ENCODE data around the gene TEX14.

DNA sequence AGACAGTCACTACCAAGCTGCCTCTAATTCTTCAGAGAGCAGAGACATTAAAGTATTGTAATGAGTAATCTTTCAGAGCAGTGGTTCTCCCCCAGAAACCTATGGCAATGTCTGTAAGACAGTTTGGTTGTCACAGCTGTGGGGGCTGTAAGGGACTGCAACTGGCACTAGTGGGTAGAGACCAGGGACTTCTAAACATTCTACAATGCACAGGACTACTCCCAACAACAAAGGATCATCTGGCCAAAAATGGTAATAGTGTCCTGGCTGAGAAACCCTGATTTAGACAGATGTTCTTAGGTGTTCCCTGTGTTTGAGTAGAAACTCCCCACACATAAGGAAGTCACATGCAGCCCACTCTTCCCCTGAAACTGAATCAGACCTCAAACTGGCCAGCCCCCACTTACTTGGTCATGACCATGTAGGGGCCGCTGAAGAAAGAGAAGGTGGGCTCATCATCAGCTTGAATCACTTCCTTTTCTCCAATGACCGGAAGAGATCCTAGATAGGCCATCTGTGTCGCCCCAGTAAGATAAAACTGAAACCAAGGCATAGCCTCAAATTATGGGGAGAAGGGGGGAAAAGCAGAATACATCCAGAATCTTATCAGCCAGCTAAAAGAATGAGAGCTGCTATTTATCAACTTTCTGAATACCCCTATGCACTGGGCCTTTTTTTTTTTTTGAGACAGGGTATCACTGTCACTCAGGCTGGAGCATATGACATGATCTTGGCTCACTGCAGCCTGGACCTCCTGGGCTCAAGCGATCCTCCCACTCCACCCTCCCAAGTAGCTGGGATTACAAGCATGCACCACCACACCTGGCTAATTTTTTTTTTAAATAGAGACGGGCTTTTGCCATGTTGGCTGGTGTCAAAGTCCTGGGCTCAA is 75.8 kb downstream of the TEX14 start:
- TF ChIP-seq, protein P1, sequence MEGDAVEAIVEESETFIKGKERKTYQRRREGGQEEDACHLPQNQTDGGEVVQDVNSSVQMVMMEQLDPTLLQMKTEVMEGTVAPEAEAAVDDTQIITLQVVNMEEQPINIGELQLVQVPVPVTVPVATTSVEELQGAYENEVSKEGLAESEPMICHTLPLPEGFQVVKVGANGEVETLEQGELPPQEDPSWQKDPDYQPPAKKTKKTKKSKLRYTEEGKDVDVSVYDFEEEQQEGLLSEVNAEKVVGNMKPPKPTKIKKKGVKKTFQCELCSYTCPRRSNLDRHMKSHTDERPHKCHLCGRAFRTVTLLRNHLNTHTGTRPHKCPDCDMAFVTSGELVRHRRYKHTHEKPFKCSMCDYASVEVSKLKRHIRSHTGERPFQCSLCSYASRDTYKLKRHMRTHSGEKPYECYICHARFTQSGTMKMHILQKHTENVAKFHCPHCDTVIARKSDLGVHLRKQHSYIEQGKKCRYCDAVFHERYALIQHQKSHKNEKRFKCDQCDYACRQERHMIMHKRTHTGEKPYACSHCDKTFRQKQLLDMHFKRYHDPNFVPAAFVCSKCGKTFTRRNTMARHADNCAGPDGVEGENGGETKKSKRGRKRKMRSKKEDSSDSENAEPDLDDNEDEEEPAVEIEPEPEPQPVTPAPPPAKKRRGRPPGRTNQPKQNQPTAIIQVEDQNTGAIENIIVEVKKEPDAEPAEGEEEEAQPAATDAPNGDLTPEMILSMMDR (IDR thresholded peaks at IDR 0.05; ENCODE audit: insufficient read depth, low read length) = no peak
- TF ChIP-seq, protein P2, sequence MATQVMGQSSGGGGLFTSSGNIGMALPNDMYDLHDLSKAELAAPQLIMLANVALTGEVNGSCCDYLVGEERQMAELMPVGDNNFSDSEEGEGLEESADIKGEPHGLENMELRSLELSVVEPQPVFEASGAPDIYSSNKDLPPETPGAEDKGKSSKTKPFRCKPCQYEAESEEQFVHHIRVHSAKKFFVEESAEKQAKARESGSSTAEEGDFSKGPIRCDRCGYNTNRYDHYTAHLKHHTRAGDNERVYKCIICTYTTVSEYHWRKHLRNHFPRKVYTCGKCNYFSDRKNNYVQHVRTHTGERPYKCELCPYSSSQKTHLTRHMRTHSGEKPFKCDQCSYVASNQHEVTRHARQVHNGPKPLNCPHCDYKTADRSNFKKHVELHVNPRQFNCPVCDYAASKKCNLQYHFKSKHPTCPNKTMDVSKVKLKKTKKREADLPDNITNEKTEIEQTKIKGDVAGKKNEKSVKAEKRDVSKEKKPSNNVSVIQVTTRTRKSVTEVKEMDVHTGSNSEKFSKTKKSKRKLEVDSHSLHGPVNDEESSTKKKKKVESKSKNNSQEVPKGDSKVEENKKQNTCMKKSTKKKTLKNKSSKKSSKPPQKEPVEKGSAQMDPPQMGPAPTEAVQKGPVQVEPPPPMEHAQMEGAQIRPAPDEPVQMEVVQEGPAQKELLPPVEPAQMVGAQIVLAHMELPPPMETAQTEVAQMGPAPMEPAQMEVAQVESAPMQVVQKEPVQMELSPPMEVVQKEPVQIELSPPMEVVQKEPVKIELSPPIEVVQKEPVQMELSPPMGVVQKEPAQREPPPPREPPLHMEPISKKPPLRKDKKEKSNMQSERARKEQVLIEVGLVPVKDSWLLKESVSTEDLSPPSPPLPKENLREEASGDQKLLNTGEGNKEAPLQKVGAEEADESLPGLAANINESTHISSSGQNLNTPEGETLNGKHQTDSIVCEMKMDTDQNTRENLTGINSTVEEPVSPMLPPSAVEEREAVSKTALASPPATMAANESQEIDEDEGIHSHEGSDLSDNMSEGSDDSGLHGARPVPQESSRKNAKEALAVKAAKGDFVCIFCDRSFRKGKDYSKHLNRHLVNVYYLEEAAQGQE (IDR thresholded peaks at IDR 0.05; ENCODE audit: insufficient replicate concordance, low read depth) = no peak
- no peak for TF ChIP-seq SPI1 (IDR thresholded peaks at IDR 0.05; ENCODE audit: borderline replicate concordance, low read depth)
